Tibial artery (tissue), 4 donors: ENCODE results near the gene C1QC.

ENCODE experiments used
- DNase-seq, 2 donors: peaks; one replicate each; pipeline ENCODE4 v3.0.0-alpha.2; 2019
- H3K27ac ChIP-seq, 2 donors: fragments of 200-600 bp; sonication (generic) in 1 of 2; 1 replicate in 1 of 2; 2 replicates in 1 of 2; pipeline ENCODE4 v1.5.1; 2018 to 2019; ENCODE audit warnings: mild to moderate bottlenecking in 1 of 2
- H3K27me3 ChIP-seq, 2 donors: fragments of 200-600 bp; sonication (generic) in 1 of 2; one replicate each; pipeline versions ENCODE4 v1.5.1 to v1.6.0; 2016 to 2019
- H3K36me3 ChIP-seq, 3 donors: fragments of 200-600 bp; sonication (generic) in 2 of 3; one replicate each; pipeline ENCODE4 v1.5.1; 2016 to 2019; ENCODE audit warnings: mild to moderate bottlenecking in 2 of 3
- H3K4me1 ChIP-seq, 4 donors: fragments of 200-600 bp; sonication (generic) in 2 of 4; 1 replicate in 3 of 4; 2 replicates in 1 of 4; pipeline ENCODE4 v1.5.1; 2016 to 2019
- H3K4me3 ChIP-seq, 2 donors: fragments of 200-600 bp; sonication (generic) in 1 of 2; 1 replicate in 1 of 2; 2 replicates in 1 of 2; pipeline ENCODE4 v1.5.1; 2018 to 2019; ENCODE audit warnings: mild to moderate bottlenecking in 2 of 2
- H3K9me3 ChIP-seq, 3 donors: fragments of 200-600 bp; sonication (generic) in 1 of 3; one replicate each; pipeline ENCODE4 v1.5.1; 2016 to 2019
- CTCF ChIP-seq, 2 experiments: fragments of 200-600 bp in 1 of 2; fragments of 450-650 bp in 1 of 2; IDR thresholded peaks; one replicate each; pipeline ENCODE4 v1.5.1; 2017 to 2019; ENCODE audit warnings: antibody characterized with exemption in 2 of 2, mild to moderate bottlenecking in 1 of 2, moderate library complexity in 1 of 2
- intact Hi-C: fragments of 100-400 bp; cut with DNase I; formaldehyde crosslinking; loops from one replicate; pipeline ENCODE4 v1.15.0; 2023; ENCODE audit warnings: low total_unique reads

The C1QC gene

GRCh38 chr1:22606161-22606560 lies 37.3 kb upstream of the C1QC start:
- DNase-seq: no peak
- Histone ChIP-seq H3K36me3 (no peaks in the 10 kb centered on the region), H3K4me3 (no peak overlapping the region), H3K27me3 (peaks cover 0 to 79% of the 10 kb centered on the region in 2 donors), H3K9me3 (no peaks in the 10 kb centered on the region), H3K4me1 (no peaks in the 10 kb centered on the region), H3K27ac (no peak overlapping the region)
- TF ChIP-seq CTCF (IDR thresholded peaks at IDR 0.05): no peak
- intact Hi-C loops: no loop called here

GRCh38 chr1:22607154-22607553 lies 36.3 kb upstream of the C1QC start:
- H3K36me3 ChIP-seq: no peaks in the 10 kb centered on the region
- intact Hi-C loops: no loop called here
- no peak overlapping the region for H3K4me3 ChIP-seq
- peaks cover 0 to 76% of the 10 kb centered on the region in 2 donors for H3K27me3 ChIP-seq
- H3K27ac ChIP-seq: no peak overlapping the region
- TF ChIP-seq CTCF (IDR thresholded peaks at IDR 0.05): no peak
- no peak for DNase-seq
- H3K4me1 ChIP-seq: no peaks in the 10 kb centered on the region
- H3K9me3 ChIP-seq: no peaks in the 10 kb centered on the region

GRCh38 chr1:22608361-22608760 lies 35.1 kb upstream of the C1QC start:
- H3K4me1 ChIP-seq: no peaks in the 10 kb centered on the region

GRCh38 chr1:22609291-22609690 lies 34.1 kb upstream of the C1QC start:
- no peak for DNase-seq
- H3K4me3 ChIP-seq: no peak overlapping the region
- TF ChIP-seq CTCF (IDR thresholded peaks at IDR 0.05): no peak
- H3K9me3 ChIP-seq: no peaks in the 10 kb centered on the region
- H3K27me3 ChIP-seq: peaks cover 0 to 71% of the 10 kb centered on the region in 2 donors
- intact Hi-C loops: no loop called here
- no peaks in the 10 kb centered on the region for H3K36me3 ChIP-seq
- no peak overlapping the region for H3K27ac ChIP-seq
- H3K4me1 ChIP-seq: no peaks in the 10 kb centered on the region

More at GRCh38 chr1:22608361-22608760, 35.1 kb upstream of the C1QC start:
- TF ChIP-seq CTCF (IDR thresholded peaks at IDR 0.05): no peak
- intact Hi-C loops: no loop called here
- H3K27me3 ChIP-seq: peaks cover 0 to 71% of the 10 kb centered on the region in 2 donors
- no peak overlapping the region for H3K27ac ChIP-seq
- no peaks in the 10 kb centered on the region for H3K9me3 ChIP-seq
- no peak overlapping the region for H3K4me3 ChIP-seq
- no peaks in the 10 kb centered on the region for H3K36me3 ChIP-seq
- no peak for DNase-seq

GRCh38 chr1:22611530-22611947 lies 31.9 kb upstream of the C1QC start:
- no peaks in the 10 kb centered on the region for H3K9me3 ChIP-seq
- H3K4me1 ChIP-seq: no peaks in the 10 kb centered on the region
- no peaks in the 10 kb centered on the region for H3K36me3 ChIP-seq
- TF ChIP-seq CTCF (IDR thresholded peaks at IDR 0.05): no peak
- intact Hi-C loops: no loop called here
- DNase-seq: no peak
- no peak overlapping the region for H3K4me3 ChIP-seq
- no peak overlapping the region for H3K27ac ChIP-seq
- H3K27me3 ChIP-seq: peaks cover 0 to 72% of the 10 kb centered on the region in 2 donors
